Activated gamma-delta T cell (primary cell): Measurements from ENCODE around the gene ITK.

Source experiments
- DNase-seq: peaks from one replicate; lab custom pipeline; 2025; lab: John Stamatoyannopoulos, UW

ITK gene

DNA sequence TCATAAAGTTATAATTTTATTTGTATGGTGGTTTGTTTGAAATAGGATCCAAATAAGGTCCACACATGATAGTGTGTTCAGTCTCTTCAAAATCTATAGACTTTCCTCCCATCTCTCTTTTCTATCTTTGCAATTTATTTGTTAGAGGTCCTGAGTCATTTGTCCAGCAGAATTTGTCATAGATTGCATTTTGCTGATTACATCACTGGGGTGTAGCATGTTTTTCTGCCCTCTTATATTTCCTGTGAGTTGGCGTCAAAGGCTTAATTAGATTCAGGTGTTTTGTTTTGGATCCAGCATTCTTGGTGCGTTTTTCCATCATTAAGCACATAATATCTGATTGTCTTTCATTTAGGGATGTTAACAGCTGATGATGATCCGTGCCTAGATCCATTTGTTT is 100.3 kb downstream of the ITK start:
- no peak for DNase-seq

DNA sequence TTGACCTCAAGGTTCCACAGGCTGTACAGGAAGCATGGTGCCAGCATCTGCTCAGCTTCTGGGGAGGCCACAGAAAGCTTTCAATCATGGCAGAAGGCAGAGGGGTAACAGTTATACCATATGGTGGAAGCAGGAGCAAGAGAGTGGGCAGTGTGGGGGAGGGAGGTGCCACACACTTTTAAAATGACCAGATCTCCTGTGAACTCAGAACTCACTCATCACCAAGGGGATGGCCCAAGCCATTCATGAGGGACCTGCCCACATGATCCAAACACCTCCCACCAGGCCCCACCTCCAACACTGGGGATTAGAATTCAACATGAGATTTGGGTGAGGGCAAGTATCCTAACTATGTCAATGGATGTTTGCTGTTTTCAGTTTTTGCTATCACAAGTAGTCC is 101.5 kb downstream of the ITK start:
- DNase-seq, result no peak

DNA sequence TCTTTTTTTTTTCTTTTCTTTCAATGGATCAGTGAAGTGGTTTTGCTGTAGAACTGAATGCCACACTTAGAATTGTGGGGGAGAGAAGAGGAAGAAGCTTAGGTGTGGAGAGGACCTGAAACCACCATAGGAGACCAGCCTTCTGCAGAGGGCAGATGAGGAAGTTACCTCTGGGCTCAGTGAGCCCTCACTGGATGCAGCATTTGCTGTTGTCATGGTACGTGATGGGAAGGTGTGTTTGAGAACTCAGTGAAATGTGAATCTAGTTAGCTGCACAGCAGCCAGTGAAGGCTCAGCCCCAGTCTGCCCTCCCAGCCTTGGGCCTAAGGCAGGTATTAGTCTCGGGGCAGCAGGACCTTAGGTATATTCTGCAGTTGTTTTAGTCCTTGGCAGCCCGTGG is 102.8 kb downstream of the ITK start:
- DNase-seq, result no peak

DNA sequence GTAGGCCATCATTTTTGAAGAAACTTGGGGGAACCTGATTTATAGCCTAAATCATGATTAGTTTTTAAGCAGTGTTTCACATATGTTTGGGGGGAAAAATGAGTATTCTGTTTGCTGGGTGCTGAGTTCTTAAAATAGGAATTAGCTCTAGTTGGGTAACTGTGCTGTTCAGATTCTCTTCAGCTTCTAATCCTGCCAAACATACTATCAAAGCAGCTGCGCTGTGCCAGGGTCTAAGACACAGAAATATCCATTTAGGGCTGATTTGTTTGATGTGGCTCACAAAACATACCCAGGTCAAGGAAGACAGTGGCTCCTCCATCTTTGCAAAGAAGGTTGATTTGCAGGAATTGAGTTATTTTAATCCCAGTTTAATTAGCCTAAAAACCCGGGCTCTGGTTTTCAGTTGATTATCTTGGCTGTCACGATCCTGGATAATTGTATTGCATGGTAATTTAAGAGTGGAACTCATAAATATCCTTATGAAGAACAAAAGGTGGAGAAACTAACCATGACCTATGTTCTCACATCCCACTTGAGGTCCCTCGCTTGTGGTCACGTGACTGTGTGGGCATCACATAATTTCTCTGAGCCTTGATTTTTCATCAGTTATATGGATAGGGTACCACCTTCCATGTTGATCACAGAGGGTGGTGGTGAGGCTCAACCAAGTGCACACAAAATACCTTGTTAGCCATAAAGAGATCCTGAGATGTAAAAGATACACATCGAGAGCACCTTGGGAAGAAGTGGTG is 104.0 kb downstream of the ITK start:
- DNase-seq, result no peak

DNA sequence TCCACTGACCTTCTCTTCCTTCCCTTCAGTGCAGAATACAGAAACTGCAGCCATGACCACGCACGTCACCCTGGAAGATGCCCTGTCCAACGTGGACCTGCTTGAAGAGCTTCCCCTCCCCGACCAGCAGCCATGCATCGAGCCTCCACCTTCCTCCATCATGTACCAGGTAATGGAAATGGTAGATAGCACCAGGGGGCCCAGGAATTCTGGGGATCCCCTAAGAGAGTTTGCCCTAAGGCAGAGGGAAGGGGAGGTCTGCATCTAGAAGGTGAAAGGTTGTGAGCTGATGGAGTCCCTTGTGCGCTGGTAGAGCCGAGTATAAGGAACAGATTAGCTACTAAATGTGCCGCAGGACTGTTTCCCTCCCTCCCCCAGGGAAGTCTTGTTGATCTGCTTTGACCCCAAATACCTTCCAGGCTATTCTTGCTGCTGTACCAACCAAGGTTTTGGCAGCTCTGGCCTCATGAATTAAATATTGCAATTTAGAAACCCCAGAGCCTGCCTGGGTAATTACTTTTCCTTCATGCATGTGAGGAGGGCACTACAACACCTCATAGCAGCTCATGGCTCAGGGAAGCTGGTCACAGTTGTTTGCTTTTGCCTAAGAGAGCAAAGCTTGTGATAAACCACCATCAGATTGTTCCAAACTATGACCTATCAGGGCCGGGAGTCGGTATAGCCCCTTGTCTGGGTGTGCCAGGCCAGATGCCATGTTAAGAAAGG is 104.8 kb downstream of the ITK start:
- DNase-seq, result no peak

DNA sequence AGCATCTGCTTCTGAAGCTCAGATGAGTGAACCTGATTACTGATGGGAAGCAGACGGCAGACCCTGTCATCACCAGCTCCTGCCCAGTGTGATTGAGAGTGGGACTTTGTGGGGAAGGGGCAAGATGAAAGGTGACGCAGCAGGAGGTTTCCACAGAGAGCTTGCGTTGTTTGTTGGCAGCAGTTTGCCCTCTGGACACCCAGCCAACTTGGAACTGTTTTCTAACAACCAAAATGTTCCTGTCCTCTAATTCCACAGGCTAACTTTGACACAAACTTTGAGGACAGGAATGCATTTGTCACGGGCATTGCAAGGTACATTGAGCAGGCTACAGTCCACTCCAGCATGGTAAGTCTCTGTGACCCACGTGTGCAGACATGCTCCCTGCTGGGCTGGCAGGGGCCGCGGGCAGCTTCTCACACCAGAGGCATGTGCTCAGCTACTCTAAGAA is 106.1 kb downstream of the ITK start:
- DNase-seq, result no peak

DNA sequence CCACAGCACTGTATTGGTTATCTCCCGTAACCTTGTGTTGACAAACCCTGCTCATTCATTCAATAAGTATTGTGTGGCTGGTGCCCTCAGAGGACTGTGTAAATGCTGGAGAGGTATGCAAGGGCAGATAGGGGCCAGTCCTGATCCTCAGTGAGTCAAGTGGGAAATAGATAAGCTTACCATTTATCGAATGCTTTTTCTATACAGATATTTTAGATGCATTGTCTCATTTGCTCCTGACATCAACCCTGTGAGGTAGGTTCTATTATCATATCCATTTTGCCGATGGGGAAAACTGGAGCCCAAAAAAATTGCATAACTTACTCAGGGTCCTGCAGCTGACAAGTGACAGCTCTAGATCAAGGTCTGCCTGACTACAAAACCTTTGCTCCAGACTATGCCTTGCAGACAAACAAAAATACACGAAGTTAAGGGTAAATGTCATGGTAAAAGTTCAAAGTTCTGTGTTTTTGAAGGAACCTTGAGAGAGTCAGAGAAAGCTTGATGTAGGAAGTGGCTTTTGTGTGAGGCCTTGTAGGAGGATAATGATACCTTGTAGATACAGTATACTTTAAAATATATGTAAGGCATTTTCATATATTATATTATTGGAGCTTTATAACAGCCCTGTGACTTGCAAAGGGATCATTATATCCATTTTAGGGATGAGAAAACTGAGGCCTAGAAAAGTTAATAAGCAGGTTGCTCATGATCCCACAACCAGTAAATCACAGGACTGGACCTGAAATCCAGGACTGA is 107.9 kb downstream of the ITK start:
- DNase-seq, result no peak

DNA sequence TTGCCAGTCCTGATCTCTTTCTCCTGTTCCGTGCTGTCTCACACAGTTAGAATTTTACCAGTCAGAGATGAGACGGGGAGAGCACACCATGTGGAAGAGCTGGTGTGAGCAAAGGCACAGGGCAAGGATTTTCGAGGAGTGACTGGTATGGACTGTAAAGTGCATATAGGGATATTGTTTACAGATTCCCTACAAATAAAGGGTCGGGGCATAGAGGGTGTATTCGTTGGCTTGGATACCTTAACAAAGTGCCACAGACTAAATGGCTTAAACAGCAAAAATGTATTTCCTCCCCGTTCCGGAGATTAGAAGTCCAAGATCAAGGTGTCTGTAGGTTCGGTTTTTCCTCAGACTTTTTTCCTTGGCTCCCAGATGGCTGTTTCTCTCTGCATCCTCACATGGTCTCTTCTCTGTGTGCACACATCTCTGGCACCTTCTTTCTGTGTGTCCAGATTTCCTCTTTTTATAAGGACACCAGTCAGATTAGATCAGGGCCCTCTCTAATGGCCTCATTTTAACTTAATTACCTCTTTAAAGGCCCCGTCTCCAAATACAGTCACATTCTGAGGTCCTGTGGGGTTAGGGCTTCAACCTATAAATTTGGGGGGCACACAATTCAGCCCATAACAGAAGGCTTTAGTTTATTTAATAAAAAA is 108.7 kb downstream of the ITK start:
- no peak for DNase-seq

DNA sequence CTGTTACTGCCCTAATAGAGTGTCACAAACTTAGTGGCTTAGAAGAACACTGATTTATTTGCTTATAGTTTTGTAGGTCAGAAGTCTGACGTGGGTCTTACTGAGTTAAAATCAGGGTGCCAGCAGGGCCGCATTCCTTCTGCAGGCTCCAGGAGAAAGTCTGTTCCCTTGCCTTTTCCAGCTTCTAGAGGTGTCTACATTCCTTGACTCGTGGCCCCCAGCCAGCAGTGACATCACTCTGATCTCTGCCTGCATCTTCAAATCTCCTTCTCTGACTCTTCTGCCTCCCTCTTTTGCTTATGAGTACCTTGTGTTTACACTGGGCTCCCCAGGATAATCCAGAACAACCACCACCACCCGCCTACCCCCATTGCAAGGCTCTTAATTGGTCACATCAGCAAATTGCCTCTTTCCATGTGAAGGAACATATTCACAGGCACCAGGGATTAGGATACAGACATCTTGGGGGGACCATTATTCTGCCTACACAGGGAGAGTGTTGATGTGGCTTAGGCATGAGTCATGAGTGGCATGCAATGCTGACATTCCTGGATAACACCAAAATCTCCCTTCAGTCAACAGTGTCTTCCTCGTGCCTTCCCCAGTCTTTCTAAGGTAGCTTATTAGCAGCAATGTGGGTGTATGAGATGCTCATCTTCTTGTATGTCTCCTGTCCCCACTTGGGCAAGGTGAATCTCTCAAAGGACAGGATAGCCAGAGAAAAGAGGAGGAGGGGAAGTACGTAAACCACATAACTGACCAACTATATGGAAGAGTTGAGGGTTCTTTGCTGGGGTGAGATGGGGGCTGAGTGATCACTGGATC is 109.7 kb downstream of the ITK start:
- DNase-seq, result no peak

DNA sequence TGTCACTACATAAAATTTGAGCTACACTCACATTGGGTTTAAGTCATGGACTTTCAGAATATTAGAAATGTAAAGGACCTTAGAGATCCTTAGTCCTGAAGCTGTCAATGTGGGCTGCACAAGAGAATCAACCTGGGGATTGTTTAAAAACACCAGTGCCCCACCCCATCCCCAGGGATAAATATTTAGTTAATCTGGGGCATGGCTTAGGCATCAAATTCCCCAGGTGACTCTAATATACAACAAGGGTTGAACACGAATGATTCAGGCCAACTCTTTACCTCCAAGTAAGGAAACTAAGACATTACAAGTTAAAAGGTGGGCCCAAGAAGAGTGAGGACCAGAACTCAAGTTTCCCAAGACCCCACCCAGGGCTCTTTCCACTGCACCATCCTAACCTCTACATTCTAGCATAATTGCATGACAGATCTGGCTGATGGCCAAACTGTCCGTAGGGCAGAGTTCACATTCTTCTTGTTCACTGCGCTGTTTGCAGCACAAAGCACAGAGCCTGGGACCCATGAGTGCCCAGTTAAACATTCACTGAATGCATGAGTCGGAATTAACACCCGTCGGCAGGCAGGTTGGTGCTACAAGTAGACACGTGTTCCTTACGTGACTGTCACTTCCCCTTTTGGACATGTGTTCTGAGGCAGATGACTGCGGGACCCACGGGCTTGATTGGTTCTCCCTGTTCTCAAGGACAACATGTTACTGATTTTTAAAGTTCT is 110.5 kb downstream of the ITK start:
- DNase-seq, result no peak

DNA sequence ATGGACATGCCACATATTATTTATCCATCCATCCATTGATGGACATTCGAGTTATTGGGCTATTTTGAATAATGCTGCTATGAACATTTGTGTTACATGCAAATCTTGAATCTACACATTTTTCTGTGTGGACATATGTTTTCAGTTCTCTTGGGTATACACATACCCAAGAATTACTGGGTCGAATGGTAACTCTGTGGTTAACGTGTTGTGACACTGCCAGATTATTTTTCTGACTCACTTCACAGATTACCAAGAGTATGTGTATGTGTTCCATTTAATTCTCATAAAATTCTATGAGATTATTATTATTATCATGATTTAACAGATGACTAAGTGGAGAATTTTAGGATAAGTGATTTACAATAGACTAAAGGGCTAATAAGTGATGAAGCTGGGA is 112.0 kb downstream of the ITK start:
- DNase-seq, result no peak

DNA sequence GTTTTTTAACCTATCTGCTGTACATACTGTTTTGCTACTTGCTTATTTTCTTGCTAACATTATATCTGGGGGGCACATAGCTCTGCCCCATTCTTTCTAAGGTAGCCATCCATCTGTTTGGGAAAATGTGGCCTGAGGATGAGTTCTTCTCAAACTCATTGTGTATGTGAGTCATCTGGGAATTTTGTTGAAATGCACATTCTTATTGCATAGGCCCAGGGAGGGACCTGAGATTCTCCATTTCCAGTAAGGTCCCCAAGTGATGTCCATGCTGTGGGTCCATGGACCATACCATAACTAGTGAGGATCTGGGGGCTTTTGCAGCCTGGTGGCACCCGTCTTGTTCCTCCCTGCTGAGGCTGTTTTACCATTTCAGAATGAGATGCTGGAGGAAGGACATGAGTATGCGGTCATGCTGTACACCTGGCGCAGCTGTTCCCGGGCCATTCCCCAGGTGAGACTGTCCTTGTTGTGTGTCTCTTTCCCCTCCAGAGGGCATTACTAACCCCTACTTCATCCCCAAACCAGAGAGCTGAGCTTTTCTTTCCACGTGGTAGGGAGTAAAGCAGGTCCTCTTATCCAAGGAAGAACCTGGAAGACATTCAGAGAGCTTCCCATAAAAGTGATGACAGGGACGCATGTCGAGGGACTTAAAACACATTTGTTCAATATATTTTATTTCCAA is 113.9 kb downstream of the ITK start:
- DNase-seq, result no peak

DNA sequence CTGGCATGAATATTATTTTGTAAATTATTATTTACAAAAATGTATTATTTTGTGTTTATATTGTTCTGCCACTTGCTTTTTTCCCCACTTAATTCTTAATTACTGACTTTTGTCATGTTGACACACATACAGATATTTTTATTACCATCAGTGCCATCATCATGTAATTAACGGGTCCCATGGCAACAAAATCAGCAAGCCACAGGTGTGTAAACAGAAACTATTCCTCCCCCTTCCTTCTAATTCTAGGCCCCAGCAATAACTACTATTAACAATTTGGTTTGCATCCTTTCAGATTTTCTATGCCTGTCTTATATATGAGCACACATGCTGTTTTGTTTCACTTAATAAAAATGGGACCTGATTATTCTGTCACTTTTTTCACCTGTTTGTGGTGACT is 114.6 kb downstream of the ITK start:
- DNase-seq, result no peak

DNA sequence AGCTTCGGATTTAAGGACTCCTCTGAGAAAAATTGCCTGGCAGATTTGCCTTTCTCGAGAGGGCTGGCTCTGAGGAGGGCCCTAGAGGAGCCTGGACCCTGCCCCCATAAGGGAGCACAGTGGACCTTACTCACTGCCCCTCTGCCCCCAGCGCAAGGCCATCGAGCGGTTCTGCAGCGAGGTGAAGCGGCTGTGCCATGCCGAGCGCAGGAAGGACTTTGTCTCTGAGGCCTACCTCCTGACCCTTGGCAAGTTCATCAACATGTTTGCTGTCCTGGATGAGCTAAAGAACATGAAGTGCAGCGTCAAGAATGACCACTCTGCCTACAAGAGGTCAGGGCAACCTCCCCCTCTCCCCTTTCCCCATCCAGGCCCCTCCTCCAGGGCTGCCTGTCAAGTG is 119.9 kb downstream of the ITK start:
- no peak for DNase-seq

DNA sequence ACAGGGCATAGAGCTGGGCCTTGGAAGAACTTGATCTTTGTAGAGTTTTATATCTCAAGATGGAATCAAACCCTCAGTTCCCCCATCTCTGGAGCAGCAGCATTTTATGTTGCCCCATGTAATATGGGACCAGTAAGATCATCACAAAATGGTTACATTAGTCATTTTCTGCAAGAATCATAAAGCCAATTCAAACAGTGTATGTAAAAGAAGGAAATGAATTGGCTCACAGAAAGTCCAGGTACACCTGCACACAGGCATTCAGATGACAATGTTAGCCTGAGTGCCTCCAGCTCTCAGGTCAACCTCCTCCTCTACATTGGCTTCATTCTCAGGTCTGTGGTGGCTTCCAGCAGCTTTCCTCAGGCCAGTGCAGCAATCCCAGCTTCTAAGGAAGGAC is 120.4 kb downstream of the ITK start:
- DNase-seq, result no peak

DNA sequence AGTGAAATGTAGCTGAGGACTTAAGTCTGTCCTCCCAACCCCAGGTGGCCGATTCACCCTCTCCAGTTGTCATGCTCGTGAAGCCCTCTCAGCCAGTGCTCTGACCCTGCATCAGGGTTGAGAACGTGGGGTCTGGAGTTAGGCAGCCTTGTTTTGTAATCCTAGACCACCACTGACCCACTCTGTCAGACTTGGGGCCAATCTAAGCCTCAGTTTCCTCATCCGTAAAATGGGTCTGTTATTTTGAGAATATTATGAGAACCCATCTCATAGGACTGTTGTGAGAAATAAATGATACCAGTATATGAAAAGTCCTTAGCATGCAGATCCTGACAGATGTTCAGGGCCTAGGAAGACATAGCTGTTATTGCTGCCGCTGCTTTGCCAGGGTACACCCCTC is 122.4 kb downstream of the ITK start:
- no peak for DNase-seq

DNA sequence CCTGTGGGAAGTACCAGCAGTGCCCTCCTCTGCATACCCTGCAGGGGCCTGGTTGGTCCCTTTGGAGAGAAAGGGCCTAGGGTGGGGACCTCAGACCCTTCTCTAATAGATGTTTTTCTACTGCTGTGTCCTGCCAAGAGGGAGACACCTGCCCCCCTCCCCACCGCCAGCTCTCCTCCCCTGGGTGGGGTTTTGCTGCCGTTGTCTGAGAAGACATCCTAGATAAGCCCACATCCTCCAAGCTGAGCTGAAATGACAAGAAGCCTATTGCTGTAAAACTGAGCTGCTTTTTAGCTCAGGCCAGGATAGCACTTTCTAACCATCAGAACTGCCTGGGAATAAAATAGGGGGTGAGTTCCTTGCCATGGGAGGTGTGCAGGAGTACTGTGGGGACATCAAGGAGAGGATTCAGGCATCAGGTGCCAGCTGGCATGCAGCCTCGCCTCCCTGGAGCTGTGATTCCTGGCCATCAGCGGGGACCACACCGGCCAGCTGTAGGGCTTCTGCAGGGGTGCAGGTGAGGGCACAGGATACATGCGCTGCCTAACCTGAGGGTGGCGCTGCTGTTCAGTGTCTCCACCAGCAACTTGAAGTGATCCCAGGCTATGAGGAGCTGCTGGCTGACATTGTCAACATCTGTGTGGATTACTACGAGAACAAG is 123.2 kb downstream of the ITK start:
- DNase-seq, result no peak
